GM23338 (cell line): ENCODE data around the gene NLRP6.

ENCODE experiments used
- EZH2 ChIP-seq: fragments of 200-600 bp; sonication (generic); IDR thresholded peaks from one replicate; pipeline ENCODE4 v1.8.0; 2017; ENCODE audit warnings: antibody characterized with exemption, mild to moderate bottlenecking, low read depth; ENCODE audit not compliant: unreplicated experiment
- POLR2AphosphoS5 ChIP-seq: IDR thresholded peaks from 2 replicates; pipeline ENCODE4 v1.6.1; 2016; ENCODE audit warnings: antibody characterized with exemption, low read depth
- TF ChIP-seq, protein P1 (sequence below), 2 experiments: fragments of 200-600 bp in 1 of 2; sonication (generic) in 1 of 2; conservative IDR thresholded peaks; 2 replicates each; pipeline versions ENCODE4 v1.5.1 to v1.6.1; 2016 to 2017; ENCODE audit warnings: antibody characterized with exemption in 2 of 2, low read depth in 2 of 2, mild to moderate bottlenecking in 2 of 2, moderate library complexity in 1 of 2

DNA sequence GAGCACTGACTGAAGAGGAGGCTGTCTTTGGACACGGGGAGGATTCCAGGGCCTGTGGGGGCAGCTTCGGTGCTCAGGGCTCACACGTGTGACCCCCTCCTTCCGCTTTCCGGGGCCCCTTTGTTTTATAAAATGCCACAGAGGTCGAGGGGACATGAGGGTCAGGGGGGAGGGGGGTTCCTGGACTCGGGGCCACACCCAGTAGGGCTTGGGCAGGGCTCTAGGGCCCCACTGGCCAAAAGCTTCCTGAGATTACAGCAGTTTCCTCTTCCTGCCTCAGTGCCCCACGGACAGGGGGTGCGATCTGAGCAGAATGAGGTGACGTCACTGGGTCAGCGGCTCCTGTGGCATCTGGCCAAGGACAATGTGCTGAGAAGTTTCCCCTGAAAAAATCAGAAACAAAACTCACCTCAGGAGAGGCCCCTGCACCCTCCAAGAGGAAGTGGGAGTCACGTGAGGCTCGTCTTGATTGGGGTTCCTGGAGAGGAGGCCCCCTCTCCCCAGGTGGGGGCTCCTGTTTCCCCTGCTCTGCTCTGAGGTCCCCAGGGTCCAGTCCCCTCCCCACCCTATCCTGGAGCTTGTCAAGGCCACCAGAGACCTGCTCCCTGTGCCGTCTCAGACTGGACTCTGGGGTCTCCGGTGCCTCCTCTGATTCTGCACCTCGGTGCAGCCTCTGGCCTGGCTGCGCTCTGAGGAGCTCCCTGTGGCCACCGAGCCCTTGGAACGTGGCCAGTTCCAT, 48.8 kb downstream of the NLRP6 start:
- TF ChIP-seq POLR2AphosphoS5 (no peak), EZH2 (no peak)
- TF ChIP-seq, protein P1, sequence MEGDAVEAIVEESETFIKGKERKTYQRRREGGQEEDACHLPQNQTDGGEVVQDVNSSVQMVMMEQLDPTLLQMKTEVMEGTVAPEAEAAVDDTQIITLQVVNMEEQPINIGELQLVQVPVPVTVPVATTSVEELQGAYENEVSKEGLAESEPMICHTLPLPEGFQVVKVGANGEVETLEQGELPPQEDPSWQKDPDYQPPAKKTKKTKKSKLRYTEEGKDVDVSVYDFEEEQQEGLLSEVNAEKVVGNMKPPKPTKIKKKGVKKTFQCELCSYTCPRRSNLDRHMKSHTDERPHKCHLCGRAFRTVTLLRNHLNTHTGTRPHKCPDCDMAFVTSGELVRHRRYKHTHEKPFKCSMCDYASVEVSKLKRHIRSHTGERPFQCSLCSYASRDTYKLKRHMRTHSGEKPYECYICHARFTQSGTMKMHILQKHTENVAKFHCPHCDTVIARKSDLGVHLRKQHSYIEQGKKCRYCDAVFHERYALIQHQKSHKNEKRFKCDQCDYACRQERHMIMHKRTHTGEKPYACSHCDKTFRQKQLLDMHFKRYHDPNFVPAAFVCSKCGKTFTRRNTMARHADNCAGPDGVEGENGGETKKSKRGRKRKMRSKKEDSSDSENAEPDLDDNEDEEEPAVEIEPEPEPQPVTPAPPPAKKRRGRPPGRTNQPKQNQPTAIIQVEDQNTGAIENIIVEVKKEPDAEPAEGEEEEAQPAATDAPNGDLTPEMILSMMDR (conservative IDR thresholded peaks at IDR 0.05; ENCODE audit: low read depth in 2 of 2), result no peak
